PC-9 (cell line): ENCODE results near the gene OAT. TPM values are rescaled to one million over a fixed set of nuclear protein-coding genes. Genes with fewer than 3 reads are reported as not detected.

Experiments used
- BruUV-seq: library from RNA; stranded (reverse); fragments of 400-500 nt; replicated peaks from 2 replicates; lab custom pipeline; 2021; lab: Mats Ljungman, UMichigan
- CTCF ChIA-PET: fragments of 300-600 bp; sonication (Branson Sonifier 250); formaldehyde crosslinking; loops from one replicate; lab custom pipeline; 2022; ENCODE audit warnings: antibody characterized with exemption; lab: Charles Lee
- POLR2A ChIA-PET: fragments of 300-600 bp; sonication (Branson Sonifier 250); formaldehyde crosslinking; loops from one replicate; lab custom pipeline; 2022; ENCODE audit warnings: antibody characterized with exemption; ENCODE audit not compliant: unreplicated experiment; lab: Charles Lee
- DNase-seq, 2 experiments: peaks; one replicate each; pipeline versions ENCODE4 v3.0.0 to v3.0.0-alpha.2; 2015 to 2022; ENCODE audit warnings: mixed read lengths in 1 of 2
- H2AFZ ChIP-seq: fragments of 200-600 bp; sonication (generic); 2 replicates; pipeline ENCODE4 v1.8.1; 2017; ENCODE audit warnings: antibody characterized with exemption
- H3F3A ChIP-seq: fragments of 200-600 bp; sonication (generic); 2 replicates; pipeline ENCODE4 v1.8.1; 2017; ENCODE audit warnings: antibody characterized with exemption, mild to moderate bottlenecking, low read depth; ENCODE audit not compliant: insufficient read depth
- H3K27ac ChIP-seq: fragments of 200-600 bp; sonication (generic); 2 replicates; pipeline ENCODE4 v1.6.1; 2016; ENCODE audit warnings: mixed run types
- H3K27me3 ChIP-seq: fragments of 200-600 bp; sonication (generic); 2 replicates; pipeline ENCODE4 v1.6.1; 2016; ENCODE audit warnings: low read depth, mixed run types; ENCODE audit not compliant: insufficient read depth
- H3K36me3 ChIP-seq: fragments of 200-600 bp; sonication (generic); 2 replicates; pipeline ENCODE4 v1.6.1; 2016; ENCODE audit warnings: low read depth, mixed run types
- H3K4me1 ChIP-seq: fragments of 200-600 bp; sonication (generic); replicated peaks from 2 replicates; pipeline ENCODE4 v1.6.1; 2016; ENCODE audit warnings: mixed run types; ENCODE audit not compliant: insufficient read depth
- H3K4me2 ChIP-seq: fragments of 200-600 bp; sonication (generic); 2 replicates; pipeline ENCODE4 v1.6.1; 2017; ENCODE audit warnings: mixed run types
- H3K4me3 ChIP-seq: fragments of 200-600 bp; sonication (generic); 2 replicates; pipeline ENCODE4 v1.6.1; 2016; ENCODE audit warnings: mixed run types
- H3K79me2 ChIP-seq: fragments of 200-600 bp; sonication (generic); 2 replicates; pipeline ENCODE4 v1.6.1; 2017; ENCODE audit warnings: low read depth, mixed run types
- H3K9me2 ChIP-seq: fragments of 200-600 bp; sonication (generic); 2 replicates; pipeline ENCODE4 v1.8.1; 2017; ENCODE audit warnings: mild to moderate bottlenecking; ENCODE audit not compliant: insufficient read depth
- H3K9me3 ChIP-seq: fragments of 200-600 bp; sonication (generic); 2 replicates; pipeline ENCODE4 v1.8.1; 2016; ENCODE audit warnings: low read depth; ENCODE audit not compliant: insufficient read depth
- H4K20me1 ChIP-seq: fragments of 200-600 bp; sonication (generic); 2 replicates; pipeline ENCODE4 v1.8.1; 2017; ENCODE audit not compliant: insufficient read depth
- EZH2 ChIP-seq: fragments of 200-600 bp; sonication (generic); IDR thresholded peaks from 2 replicates; pipeline ENCODE4 v1.8.0; 2017; ENCODE audit warnings: antibody characterized with exemption, low read depth
- intact Hi-C: fragments of 100-400 bp; cut with micrococcal nuclease; formaldehyde crosslinking; loops from one replicate; pipeline ENCODE4 v1.10.0; 2022; ENCODE audit not compliant: unreplicated experiment
- total RNA-seq: library from RNA; stranded (reverse); gene quantifications from 2 replicates; pipeline ENCODE4 v1.2.3, GENCODE V29; 2021
- TF ChIP-seq, protein P1 (sequence below): fragments of 200-600 bp; sonication (generic); conservative IDR thresholded peaks from 2 replicates; pipeline ENCODE4 v1.6.1; 2017; ENCODE audit warnings: mixed run types, antibody characterized with exemption, mild to moderate bottlenecking, moderate library complexity

Gene OAT
- total RNA-seq, 1 experiment from 2014 or later = 130 TPM

DNA sequence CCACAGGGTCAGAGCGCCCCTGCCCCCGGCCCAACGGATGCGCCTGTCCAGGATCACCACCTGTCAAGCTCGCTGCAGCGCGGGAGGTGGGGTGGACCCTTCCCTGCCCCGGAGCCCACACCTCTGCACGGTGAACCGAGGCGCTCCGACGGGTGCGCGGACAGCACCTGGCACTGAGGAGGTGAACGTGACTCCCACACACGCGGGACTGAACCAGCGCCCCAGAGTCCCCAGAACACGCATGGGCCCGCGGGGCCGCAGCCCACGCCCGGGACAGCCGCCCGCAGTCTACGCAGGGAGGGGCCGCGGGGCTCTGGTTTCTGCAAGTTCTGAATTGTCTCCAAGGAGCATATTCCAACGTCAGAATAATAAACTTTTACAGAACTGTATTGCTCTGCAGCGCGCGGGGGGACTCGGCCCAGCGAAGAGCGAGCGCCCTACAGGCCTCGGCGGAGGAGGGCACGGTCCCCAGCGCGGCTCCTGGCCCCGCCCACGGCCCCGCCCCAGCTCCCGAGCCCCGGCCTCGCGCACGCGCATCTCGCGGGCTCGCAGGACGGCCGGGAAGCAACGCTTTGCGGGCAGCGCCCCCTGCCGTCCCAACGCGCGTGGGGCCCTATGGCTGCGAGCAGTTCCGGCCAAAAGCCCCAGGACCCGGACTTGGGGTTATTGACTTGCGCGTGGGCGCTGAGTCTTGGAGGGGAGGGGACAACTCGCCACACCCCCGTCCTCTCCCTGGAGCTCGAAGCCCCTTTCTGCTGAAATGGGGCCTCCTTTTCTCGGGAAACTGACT is 29.7 kb downstream of the OAT start:
- H3F3A ChIP-seq = peaks cover 10% of the 10 kb centered on the region
- H3K79me2 ChIP-seq = no peaks in the 10 kb centered on the region
- peaks cover 13% of the 10 kb centered on the region for H3K4me1 ChIP-seq
- H3K27me3 ChIP-seq = no peaks in the 10 kb centered on the region
- ChIA-PET POLR2A (interaction anchor here (0.7 kb wide), 1 partner anchor 28 kb away, joined by 4 read pairs; no protein-coding TSS in a partner anchor), CTCF (interaction anchor here (0.6 to 2.9 kb wide), 9 partner anchors 10 to 393 kb away, joined by 3 to 24 read pairs (median 3); no protein-coding TSS in a partner anchor)
- no peak overlapping the region for H3K27ac ChIP-seq
- TF ChIP-seq, protein P1, sequence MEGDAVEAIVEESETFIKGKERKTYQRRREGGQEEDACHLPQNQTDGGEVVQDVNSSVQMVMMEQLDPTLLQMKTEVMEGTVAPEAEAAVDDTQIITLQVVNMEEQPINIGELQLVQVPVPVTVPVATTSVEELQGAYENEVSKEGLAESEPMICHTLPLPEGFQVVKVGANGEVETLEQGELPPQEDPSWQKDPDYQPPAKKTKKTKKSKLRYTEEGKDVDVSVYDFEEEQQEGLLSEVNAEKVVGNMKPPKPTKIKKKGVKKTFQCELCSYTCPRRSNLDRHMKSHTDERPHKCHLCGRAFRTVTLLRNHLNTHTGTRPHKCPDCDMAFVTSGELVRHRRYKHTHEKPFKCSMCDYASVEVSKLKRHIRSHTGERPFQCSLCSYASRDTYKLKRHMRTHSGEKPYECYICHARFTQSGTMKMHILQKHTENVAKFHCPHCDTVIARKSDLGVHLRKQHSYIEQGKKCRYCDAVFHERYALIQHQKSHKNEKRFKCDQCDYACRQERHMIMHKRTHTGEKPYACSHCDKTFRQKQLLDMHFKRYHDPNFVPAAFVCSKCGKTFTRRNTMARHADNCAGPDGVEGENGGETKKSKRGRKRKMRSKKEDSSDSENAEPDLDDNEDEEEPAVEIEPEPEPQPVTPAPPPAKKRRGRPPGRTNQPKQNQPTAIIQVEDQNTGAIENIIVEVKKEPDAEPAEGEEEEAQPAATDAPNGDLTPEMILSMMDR = peak; percentile 80
- TF ChIP-seq EZH2 = no peak
- intact Hi-C loops = loop anchor here (1.0 to 10.0 kb wide), 5 partner anchors 132 to 807 kb away; partner anchors contain the start of gene CHST15
- H2AFZ ChIP-seq = peak overlapping the region; percentile 79; the same call in 1 of the 2 replicates
- no peaks in the 10 kb centered on the region for H3K9me2 ChIP-seq
- no peaks in the 10 kb centered on the region for H3K9me3 ChIP-seq
- H3K4me2 ChIP-seq = peak overlapping the region; percentile 78
- BruUV-seq = no TSS peak
- H3K36me3 ChIP-seq = no peaks in the 10 kb centered on the region
- DNase-seq = peak; percentile 55 to 85
- peak overlapping the region; percentile 46; the same call in 1 of the 2 replicates for H3K4me3 ChIP-seq
- H4K20me1 ChIP-seq = no peaks in the 10 kb centered on the region

DNA sequence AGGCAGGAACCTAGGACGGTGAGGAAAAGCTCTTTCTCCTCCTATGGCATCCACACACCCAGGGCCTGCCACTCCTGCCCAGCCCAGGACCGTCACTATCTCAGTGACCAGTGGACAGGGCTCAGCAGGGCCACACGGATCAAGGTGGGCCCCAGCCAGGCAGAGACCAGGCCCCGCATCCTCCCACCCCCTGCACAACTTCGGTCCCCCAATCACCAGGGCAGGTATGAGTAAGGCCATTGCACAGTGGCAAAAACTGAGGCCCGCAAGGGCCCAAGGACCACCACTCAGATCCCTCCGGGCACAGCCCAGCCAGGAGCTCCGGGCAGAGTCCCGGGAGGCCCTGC is 30.3 kb downstream of the OAT start:
- Histone ChIP-seq H3K27me3 (no peaks in the 10 kb centered on the region), H3K9me2 (no peaks in the 10 kb centered on the region), H3K9me3 (no peaks in the 10 kb centered on the region), H3F3A (peaks cover 5% of the 10 kb centered on the region; the same call in 1 of the 2 replicates), H3K36me3 (no peaks in the 10 kb centered on the region), H4K20me1 (no peaks in the 10 kb centered on the region), H3K4me3 (no peak overlapping the region), H3K4me2 (no peak overlapping the region), H3K79me2 (no peaks in the 10 kb centered on the region), H3K27ac (no peak overlapping the region), H2AFZ (no peak overlapping the region), H3K4me1 (peaks cover 7% of the 10 kb centered on the region)
- TF ChIP-seq, protein P1 = no peak
- TF ChIP-seq EZH2 = no peak
- intact Hi-C loops = loop anchor here (5.0 to 10.0 kb wide), 4 partner anchors 131 to 806 kb away; partner anchors contain the start of gene CHST15
- BruUV-seq = no TSS peak
- POLR2A ChIA-PET = no interaction called here
- no peak for DNase-seq
- CTCF ChIA-PET = interaction anchor here (2.9 kb wide), 1 partner anchor 393 kb away, joined by 24 read pairs; no protein-coding TSS in a partner anchor

DNA sequence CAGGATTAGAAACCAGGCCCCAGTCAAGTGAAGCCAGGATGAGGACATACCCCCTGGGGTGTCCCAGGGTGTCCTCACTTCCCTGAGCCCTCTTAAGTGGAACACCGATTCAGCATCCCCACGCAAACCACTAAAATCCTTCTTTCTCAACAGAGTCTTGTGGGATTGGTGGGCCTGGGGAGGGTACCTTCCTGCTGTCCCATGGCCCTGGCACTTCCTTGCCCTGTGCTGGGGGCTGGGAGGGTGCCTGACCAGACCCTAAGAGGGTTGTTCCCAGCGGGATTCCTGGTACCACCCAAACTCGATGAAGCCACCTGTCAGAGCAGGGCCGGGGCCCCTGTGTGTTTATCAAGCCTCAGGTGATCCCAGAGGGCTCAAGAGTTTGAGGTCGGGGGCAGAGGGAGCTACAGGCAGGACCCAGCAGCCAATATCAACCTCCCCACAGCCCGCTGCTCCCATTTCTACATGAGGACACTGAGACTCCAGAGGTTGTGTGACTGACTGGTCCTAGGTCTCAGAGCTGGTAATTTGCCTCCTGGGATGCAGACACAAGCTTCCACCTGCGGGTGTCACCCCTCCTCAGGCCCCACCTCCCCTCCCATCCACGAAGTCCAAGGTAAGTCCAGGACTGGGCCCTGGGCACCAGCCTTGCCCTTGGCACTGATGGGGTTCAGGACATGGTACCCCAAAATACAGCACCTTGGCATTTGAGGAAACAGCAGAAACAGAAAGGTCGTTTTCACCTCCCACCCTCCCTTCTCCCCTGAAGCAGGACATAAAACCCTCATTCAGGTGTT is 31.4 kb downstream of the OAT start:
- no peak overlapping the region for H3K4me3 ChIP-seq
- TF ChIP-seq, protein P1 = peak; percentile 31; the same call in 1 of the 2 replicates
- TF ChIP-seq EZH2 = no peak
- intact Hi-C loops = loop anchor here (5.0 to 10.0 kb wide), 4 partner anchors 130 to 805 kb away; partner anchors contain the start of gene CHST15
- no peak overlapping the region for H3K27ac ChIP-seq
- no peaks in the 10 kb centered on the region for H3K36me3 ChIP-seq
- DNase-seq = peak in 1 of 2 experiments; percentile 9
- no peaks in the 10 kb centered on the region for H4K20me1 ChIP-seq
- no peak overlapping the region for H3K4me2 ChIP-seq
- H3K4me1 ChIP-seq = no peaks in the 10 kb centered on the region; the same call in 1 of the 2 replicates
- H3F3A ChIP-seq = no peaks in the 10 kb centered on the region
- no peaks in the 10 kb centered on the region for H3K79me2 ChIP-seq
- CTCF ChIA-PET = no interaction called here
- BruUV-seq = no TSS peak
- no peaks in the 10 kb centered on the region for H3K9me2 ChIP-seq
- H3K27me3 ChIP-seq = no peaks in the 10 kb centered on the region
- H3K9me3 ChIP-seq = no peaks in the 10 kb centered on the region
- no peak overlapping the region for H2AFZ ChIP-seq
- POLR2A ChIA-PET = no interaction called here
